GM21529 (cell line): ENCODE results near the gene PRLR.
"Not testable (repeated sequence)": the region's sequence is repeated elsewhere in the genome, so short reads cannot be mapped to it uniquely, and the experiment has no call there.

Experiments
- ATAC-seq: cut with Tn5 transposase; IDR thresholded peaks from one replicate; pipeline ENCODE4 v1.9.1; 2021; ENCODE audit not compliant: unreplicated experiment

The PRLR gene

GRCh38 chr5:35230038-35230611 lies at the start of gene PRLR:
Gene PRLR (minus strand): TSS chr5:35230487. CDS start chr5:35089620, 140,867 bp downstream.
- peak; percentile 19 for ATAC-seq

- ATAC-seq: no peak
These were observed 44.7 kb upstream of the PRLR start for GRCh38 chr5:35274839-35275509.

- no peak for ATAC-seq
These were observed 38.7 kb upstream of the PRLR start for GRCh38 chr5:35269006-35269405.

GRCh38 chr5:35266276-35266675 lies 36.0 kb upstream of the PRLR start:
- no peak for ATAC-seq

GRCh38 chr5:35264509-35264908 lies 34.2 kb upstream of the PRLR start:
- ATAC-seq: no peak

- no peak for ATAC-seq
These were observed 33.1 kb upstream of the PRLR start for GRCh38 chr5:35263266-35263877.

GRCh38 chr5:35253582-35253981 lies 23.3 kb upstream of the PRLR start:
- ATAC-seq: no peak

- no peak for ATAC-seq
These were observed 22.7 kb upstream of the PRLR start for GRCh38 chr5:35252963-35253362.

- no peak for ATAC-seq
These were observed 18.8 kb upstream of the PRLR start for GRCh38 chr5:35248843-35249780.

GRCh38 chr5:35247648-35248034 lies 17.4 kb upstream of the PRLR start:
- no peak for ATAC-seq

GRCh38 chr5:35246900-35247647 lies 16.8 kb upstream of the PRLR start:
- ATAC-seq: no peak

- no peak for ATAC-seq
These were observed 16.1 kb upstream of the PRLR start for GRCh38 chr5:35246411-35246810.

GRCh38 chr5:35245371-35245770 lies 15.1 kb upstream of the PRLR start:
- not testable (repeated sequence) for ATAC-seq

GRCh38 chr5:35244171-35244570 lies 13.9 kb upstream of the PRLR start:
- ATAC-seq: no peak

GRCh38 chr5:35242702-35243258 lies 12.5 kb upstream of the PRLR start:
- ATAC-seq: no peak

GRCh38 chr5:35240892-35241291 lies 10.6 kb upstream of the PRLR start:
- no peak for ATAC-seq

- ATAC-seq: no peak
These were observed 9.8 kb upstream of the PRLR start for GRCh38 chr5:35239911-35240610.

GRCh38 chr5:35239476-35239875 lies 9.2 kb upstream of the PRLR start:
- no peak for ATAC-seq

GRCh38 chr5:35237580-35238376 lies 7.5 kb upstream of the PRLR start:
- peak; percentile 80 for ATAC-seq
